Caco-2 (cell line): ENCODE results near the gene PITPNB. TPM values are rescaled to one million over a fixed set of nuclear protein-coding genes. Genes with fewer than 3 reads are reported as not detected.

Experiments used
- BruUV-seq: library from RNA; stranded (reverse); fragments of 400-500 nt; replicated peaks from 2 replicates; lab custom pipeline; 2021; lab: Mats Ljungman, UMichigan
- CTCF ChIA-PET: fragments of 300-600 bp; sonication (Branson Sonifier 250); formaldehyde crosslinking; loops from one replicate; lab custom pipeline; 2022; ENCODE audit warnings: antibody characterized with exemption; lab: Charles Lee
- POLR2A ChIA-PET: fragments of 300-600 bp; sonication (Branson Sonifier 250); formaldehyde crosslinking; loops from one replicate; lab custom pipeline; 2022; ENCODE audit warnings: antibody characterized with exemption; lab: Charles Lee
- DNase-seq, 2 experiments: peaks; one replicate each; pipeline versions ENCODE4 v3.0.0 to v3.0.0-alpha.2; 2020 to 2022
- H3K27me3 ChIP-seq: replicated peaks from 2 replicates; pipeline ENCODE4 v1.6.0; 2011; ENCODE audit warnings: low read length; ENCODE audit not compliant: control insufficient read depth, insufficient read depth
- H3K36me3 ChIP-seq: 2 replicates; pipeline ENCODE4 v1.5.1; 2011; ENCODE audit warnings: low read length; ENCODE audit not compliant: control insufficient read depth, insufficient read depth
- H3K4me1 ChIP-seq: fragments of 250-450 bp; sonication (Bioruptor Pico); 2 replicates; pipeline ENCODE4 v1.5.1; 2020; ENCODE audit warnings: mild to moderate bottlenecking
- H3K4me3 ChIP-seq: 2 replicates; pipeline ENCODE4 v1.5.1; 2011; ENCODE audit warnings: low read depth, mild to moderate bottlenecking, control low read depth, low read length
- H3K9me3 ChIP-seq: fragments of 250-450 bp; sonication (Bioruptor Pico); 2 replicates; pipeline ENCODE4 v1.5.1; 2020; ENCODE audit warnings: mild to moderate bottlenecking, moderate library complexity
- H3K27ac Mint-ChIP-seq: one replicate; pipeline ENCODE4 v1.8.0; 2022; ENCODE audit warnings: mixed read lengths; ENCODE audit not compliant: unreplicated experiment
- H3K27me3 Mint-ChIP-seq: one replicate; pipeline ENCODE4 v1.8.0; 2022; ENCODE audit warnings: mixed read lengths; ENCODE audit not compliant: insufficient read depth, unreplicated experiment
- H3K36me3 Mint-ChIP-seq: one replicate; pipeline ENCODE4 v1.8.0; 2022; ENCODE audit warnings: mild to moderate bottlenecking, mixed read lengths; ENCODE audit not compliant: insufficient read depth, unreplicated experiment
- H3K4me1 Mint-ChIP-seq: one replicate; pipeline ENCODE4 v1.8.0; 2022; ENCODE audit warnings: low read depth, mixed read lengths; ENCODE audit not compliant: unreplicated experiment
- H3K4me3 Mint-ChIP-seq: one replicate; pipeline ENCODE4 v1.8.0; 2022; ENCODE audit warnings: mild to moderate bottlenecking, moderate library complexity, mixed read lengths; ENCODE audit not compliant: unreplicated experiment
- H3K9me3 Mint-ChIP-seq: one replicate; pipeline ENCODE4 v1.8.0; 2022; ENCODE audit warnings: mixed read lengths; ENCODE audit not compliant: unreplicated experiment
- CTCF ChIP-seq, 2 experiments: fragments of 200-600 bp in 1 of 2; IDR thresholded peaks; 1 replicate in 1 of 2; 2 replicates in 1 of 2; pipeline versions ENCODE4 v1.5.1 to v1.8.0; 2011 to 2022; ENCODE audit warnings: antibody characterized with exemption in 1 of 2, control low read depth in 1 of 2, inconsistent platforms in 1 of 2, low read depth in 1 of 2, low read length in 1 of 2, mild to moderate bottlenecking in 1 of 2, moderate library complexity in 1 of 2; ENCODE audit not compliant: insufficient read depth in 1 of 2, severe bottlenecking in 1 of 2, unreplicated experiment in 1 of 2
- intact Hi-C: fragments of 100-400 bp; cut with micrococcal nuclease; formaldehyde crosslinking; loops from one replicate; pipeline ENCODE4 v1.10.0; 2022; ENCODE audit not compliant: unreplicated experiment
- microRNA-seq: library from miRNA; unstranded; fragments of <30 nt; microRNA quantifications from one replicate; pipeline ENCODE4 v1.2.0, GENCODE V29; 2022
- total RNA-seq: library from RNA; stranded (reverse); gene quantifications from 2 replicates; pipeline ENCODE4 v1.2.3, GENCODE V29; 2022

PITPNB gene
- total RNA-seq, 1 experiment from 2014 or later = 81.7 TPM

GRCh38 chr22:27803841-27804415, 115.1 kb downstream of the PITPNB start:
- H3K36me3 Mint-ChIP-seq = no peaks in the 10 kb centered on the region
- no peak for TF ChIP-seq CTCF (IDR thresholded peaks at IDR 0.05; ENCODE audit: insufficient read depth in 1 of 2, low read depth in 1 of 2, low read length in 1 of 2, severe bottlenecking in 1 of 2, unreplicated experiment in 1 of 2)
- BruUV-seq = no TSS peak
- intact Hi-C loops = loop anchor here (1.0 to 10.0 kb wide), 3 partner anchors 169 to 1129 kb away; no protein-coding TSS in a partner anchor
- no peaks in the 10 kb centered on the region for H3K9me3 Mint-ChIP-seq
- Histone ChIP-seq H3K9me3 (no peaks in the 10 kb centered on the region), H3K4me1 (no peaks in the 10 kb centered on the region), H3K27me3 (peaks cover 2% of the 10 kb centered on the region), H3K36me3 (no peaks in the 10 kb centered on the region), H3K4me3 (no peak overlapping the region)
- no peak overlapping the region for H3K27ac Mint-ChIP-seq
- peaks cover 10% of the 10 kb centered on the region for H3K27me3 Mint-ChIP-seq
- ChIA-PET POLR2A (no interaction called here), CTCF (interaction anchor here (0.7 to 1.5 kb wide), 2 partner anchors 261 to 394 kb away, joined by 4 to 5 read pairs; no protein-coding TSS in a partner anchor)
- DNase-seq = no peak
- no peak overlapping the region for H3K4me3 Mint-ChIP-seq
- peaks cover 6% of the 10 kb centered on the region for H3K4me1 Mint-ChIP-seq

DNA sequence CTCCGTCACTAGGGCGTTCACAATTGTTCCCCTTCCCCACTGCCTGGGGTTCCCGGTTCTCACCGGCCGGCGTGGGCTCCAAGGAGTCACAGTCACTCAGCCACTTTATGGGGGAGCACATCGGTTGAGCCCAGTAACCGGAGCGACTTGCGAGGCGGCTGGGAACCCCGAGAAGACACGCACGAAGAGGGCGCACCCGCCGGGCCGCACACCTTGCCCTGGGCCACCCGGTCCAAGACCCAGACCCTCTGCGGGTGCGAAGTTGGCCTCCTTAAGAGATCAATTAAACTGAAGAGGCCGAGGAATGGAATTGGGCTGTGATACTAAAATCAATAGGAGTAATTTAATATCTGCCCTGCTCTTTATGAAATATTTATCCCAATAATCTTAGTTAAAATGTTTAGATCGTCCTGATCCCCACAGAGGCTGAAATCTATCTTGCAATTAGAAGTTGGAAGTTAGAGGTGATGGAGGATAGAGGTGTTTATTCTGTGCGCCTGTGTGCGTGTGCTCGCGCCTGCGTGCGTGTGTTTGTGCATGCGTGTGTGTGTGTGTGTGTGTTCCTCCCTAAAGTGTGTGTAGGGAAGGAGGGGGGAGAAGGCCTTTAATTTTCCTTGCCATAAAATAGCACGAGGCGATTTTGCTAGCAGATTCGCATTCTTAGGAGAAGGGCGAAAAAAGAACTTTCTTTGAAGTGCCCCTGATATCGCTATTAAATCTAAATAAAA, 116.5 kb downstream of the PITPNB start:
- intact Hi-C loops = loop anchor here (10.0 kb wide), 2 partner anchors 168 to 1128 kb away; no protein-coding TSS in a partner anchor
- no peaks in the 10 kb centered on the region for H3K9me3 ChIP-seq
- TF ChIP-seq CTCF (IDR thresholded peaks at IDR 0.05; ENCODE audit: insufficient read depth in 1 of 2, low read depth in 1 of 2, low read length in 1 of 2, severe bottlenecking in 1 of 2, unreplicated experiment in 1 of 2) = no peak
- ChIA-PET CTCF (no interaction called here), POLR2A (no interaction called here)
- peaks cover 10% of the 10 kb centered on the region for H3K27me3 Mint-ChIP-seq
- H3K4me1 ChIP-seq = no peaks in the 10 kb centered on the region
- H3K27me3 ChIP-seq = peaks cover 2% of the 10 kb centered on the region
- no peak overlapping the region for H3K4me3 ChIP-seq
- H3K36me3 Mint-ChIP-seq = no peaks in the 10 kb centered on the region
- no peaks in the 10 kb centered on the region for H3K9me3 Mint-ChIP-seq
- H3K36me3 ChIP-seq = no peaks in the 10 kb centered on the region
- H3K27ac Mint-ChIP-seq = no peak overlapping the region
- DNase-seq = no peak
- peaks cover 6% of the 10 kb centered on the region for H3K4me1 Mint-ChIP-seq
- BruUV-seq = no TSS peak
- H3K4me3 Mint-ChIP-seq = peak overlapping the region; percentile 71

Small RNA genes within 50 kb of the gene (microRNA-seq; reads per million reads assigned to microRNA genes)
- gene MIR3199-1 (not detected), gene MIR3199-2 (not detected)

Other genes starting within 250 kb of the PITPNB start
- gene MN1, start 117.5 kb downstream of the PITPNB start, total RNA-seq = 0.32 and 0.44 TPM in 2 replicates